Epithelial cell of alveolus of lung (primary cell): Measurements from ENCODE around the gene LARP1. TPM values are rescaled to one million over a fixed set of nuclear protein-coding genes. Genes with fewer than 3 reads are reported as not detected.

ENCODE experiments used
- total RNA-seq: library from RNA; depleted of rRNA; stranded (reverse); fragments of >200 nt; gene quantifications from 2 replicates; pipeline ENCODE4 v1.2.1, GENCODE V29; 2015

LARP1 gene
- total RNA-seq: 69.2 and 69.3 TPM in 2 replicates

DNA sequence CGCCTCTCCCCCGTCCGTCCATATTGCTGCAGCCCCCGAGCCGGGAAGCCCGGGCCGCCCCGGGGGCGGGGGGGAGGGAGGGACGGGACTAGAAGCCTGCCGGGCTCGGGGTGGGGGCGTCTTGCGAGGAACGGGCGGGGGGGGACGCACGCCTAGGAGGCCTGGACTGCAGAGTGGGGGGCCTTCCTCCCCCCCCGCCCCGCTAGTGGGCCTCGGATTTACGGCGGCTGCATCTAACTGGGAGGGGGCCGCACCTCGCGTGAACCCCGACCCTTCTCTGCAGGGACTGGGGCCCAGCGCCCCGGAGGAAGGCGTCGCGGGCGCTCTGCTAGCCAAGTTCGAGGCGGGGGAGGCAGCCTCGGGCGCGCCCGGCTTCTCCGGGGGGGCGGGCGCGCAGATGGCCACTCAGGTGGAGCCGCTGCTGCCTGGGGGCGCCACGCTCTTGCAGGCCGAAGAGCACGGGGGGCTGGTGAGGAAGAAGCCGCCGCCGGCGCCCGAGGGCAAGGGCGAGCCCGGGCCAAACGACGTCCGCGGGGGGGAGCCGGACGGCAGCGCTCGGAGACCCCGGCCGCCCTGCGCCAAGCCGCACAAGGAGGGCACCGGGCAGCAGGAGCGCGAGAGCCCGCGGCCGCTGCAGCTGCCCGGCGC is at the start of gene LARP1:
Gene LARP1 (plus strand): TSS at position 17 of the 648 bp plus-strand sequence. CDS start 381 bp downstream, at position 398.

DNA sequence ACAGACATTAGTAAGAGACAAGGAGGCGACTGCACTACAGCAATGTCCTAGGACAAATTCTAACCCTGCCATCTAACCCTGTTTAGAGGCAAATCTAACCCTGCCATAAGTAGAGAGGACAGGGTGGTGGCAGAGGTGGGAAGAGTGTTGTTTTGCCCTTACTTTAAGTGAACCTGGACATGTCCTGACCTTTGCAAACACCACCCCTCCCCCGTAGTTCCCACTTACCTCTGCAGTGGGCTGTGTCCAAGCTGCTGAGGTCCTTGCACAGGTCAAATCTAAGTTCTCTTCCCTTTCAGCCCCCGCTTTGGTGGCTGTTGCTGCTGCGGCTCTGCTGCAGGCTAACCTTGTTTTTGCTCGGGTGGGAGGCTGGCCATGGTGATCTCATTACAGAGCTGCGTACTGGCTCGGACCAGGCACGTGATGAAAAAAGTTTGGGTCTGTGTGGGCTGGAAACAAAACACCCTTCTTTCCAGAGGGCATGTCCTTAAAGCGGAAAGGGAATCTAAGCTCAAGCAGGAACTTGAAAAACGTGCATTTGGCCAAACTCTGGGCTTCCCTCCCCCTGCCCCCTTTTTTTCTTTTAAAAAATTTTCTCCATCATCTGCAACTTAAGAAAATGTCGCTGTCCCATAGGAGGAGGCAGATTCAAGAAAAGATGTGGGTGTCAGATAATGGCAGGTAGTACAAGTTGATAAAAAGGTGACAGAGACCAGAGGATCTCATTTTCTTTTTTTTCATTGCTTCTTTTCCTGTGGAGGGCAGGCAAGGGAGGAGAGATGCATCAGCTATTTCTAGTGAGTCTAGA is 95.3 kb downstream of the LARP1 start, which contains the start of gene FAXDC2:
Gene FAXDC2 (minus strand): TSS at position 349 of the 808 bp plus-strand sequence. CDS start 12,425 bp downstream, outside the sequence.

DNA sequence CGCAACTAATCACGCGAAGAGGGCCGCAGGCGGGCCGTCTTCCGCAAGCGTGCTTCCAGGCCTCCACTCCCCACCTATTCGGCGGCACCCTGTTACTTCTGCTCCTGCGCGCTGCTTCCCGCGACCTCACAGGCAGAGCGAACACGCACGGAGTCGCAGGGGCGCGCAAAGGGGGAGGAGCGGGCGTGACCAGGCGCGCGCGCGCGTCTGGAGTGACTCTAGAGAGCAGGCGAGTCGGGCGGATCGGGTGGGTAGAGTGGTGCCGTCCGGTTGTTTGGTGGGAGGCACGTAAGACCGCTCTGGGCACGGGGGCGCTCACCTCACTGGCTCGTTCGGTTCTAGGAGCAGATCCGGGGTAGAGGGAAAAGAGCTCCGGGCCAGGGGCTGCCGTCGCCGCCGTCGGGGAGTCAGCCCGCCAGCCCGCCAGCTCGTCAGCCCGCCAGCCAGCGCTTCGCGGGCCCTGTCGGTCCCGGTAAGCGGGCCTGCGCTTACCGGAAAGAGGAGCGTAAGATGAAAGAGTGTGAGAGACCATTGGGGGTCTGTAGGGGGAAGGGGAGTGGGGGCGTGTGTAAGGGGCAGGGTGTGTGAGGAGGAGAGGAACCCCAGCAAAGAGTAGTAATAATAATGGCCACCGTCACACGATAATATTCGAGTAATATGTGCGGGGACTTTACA is 103.3 kb downstream of the LARP1 start, which contains the start of gene CNOT8:
Gene CNOT8 (plus strand): TSS at position 331 of the 675 bp plus-strand sequence. CDS start 4,652 bp downstream, outside the sequence.

Other genes with a start within 250 kb of the LARP1 start
- 3.6 and 28.8 TPM in 2 replicates for gene FAXDC2, start 95.2 kb downstream of the LARP1 start, total RNA-seq
- gene CNOT8, start 103.2 kb downstream of the LARP1 start, total RNA-seq: 53.8 and 68.9 TPM in 2 replicates
- 14.3 and 14.6 TPM in 2 replicates for gene GEMIN5, start 182.8 kb downstream of the LARP1 start, total RNA-seq
- 39.6 and 50.0 TPM in 2 replicates for gene MRPL22, start 185.7 kb downstream of the LARP1 start, total RNA-seq